ENCODE measurements around the gene TAS2R3.

DNA sequence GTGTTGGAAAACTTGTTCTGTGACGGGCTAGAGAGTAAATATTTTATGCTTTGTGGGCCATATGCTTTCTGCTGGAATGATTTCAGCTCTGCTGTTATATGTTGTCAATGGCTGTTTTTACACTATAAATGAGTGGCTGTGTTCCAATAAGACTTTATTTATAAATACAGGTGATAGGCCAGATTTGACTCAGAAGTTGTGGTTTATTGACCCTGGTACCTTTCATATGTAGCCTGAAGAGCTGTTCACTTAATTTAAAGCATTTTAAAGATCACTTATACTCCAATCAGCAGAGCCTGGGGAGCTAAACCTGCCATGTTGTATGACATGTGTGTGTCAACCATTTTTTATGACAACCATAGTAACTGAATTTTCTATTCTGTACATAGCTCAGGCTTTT lies 34.9 kb upstream of the TAS2R3 start:
- TF ChIP-seq PTBP1 (IDR thresholded peaks at IDR 0.05; ENCODE audit: low read depth, low read length) (no peak), IRF2 (CRISPR knock-in tag; IDR thresholded peaks at IDR 0.05) (no peak), RBFOX2 (IDR thresholded peaks at IDR 0.05; ENCODE audit: low read depth, low read length) (no peak)
- TF ChIP-seq, protein P1, sequence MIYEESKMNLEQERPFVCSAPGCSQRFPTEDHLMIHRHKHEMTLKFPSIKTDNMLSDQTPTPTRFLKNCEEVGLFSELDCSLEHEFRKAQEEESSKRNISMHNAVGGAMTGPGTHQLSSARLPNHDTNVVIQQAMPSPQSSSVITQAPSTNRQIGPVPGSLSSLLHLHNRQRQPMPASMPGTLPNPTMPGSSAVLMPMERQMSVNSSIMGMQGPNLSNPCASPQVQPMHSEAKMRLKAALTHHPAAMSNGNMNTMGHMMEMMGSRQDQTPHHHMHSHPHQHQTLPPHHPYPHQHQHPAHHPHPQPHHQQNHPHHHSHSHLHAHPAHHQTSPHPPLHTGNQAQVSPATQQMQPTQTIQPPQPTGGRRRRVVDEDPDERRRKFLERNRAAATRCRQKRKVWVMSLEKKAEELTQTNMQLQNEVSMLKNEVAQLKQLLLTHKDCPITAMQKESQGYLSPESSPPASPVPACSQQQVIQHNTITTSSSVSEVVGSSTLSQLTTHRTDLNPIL (CRISPR knock-in tag; IDR thresholded peaks at IDR 0.05), result no peak
- TF ChIP-seq, protein P2, sequence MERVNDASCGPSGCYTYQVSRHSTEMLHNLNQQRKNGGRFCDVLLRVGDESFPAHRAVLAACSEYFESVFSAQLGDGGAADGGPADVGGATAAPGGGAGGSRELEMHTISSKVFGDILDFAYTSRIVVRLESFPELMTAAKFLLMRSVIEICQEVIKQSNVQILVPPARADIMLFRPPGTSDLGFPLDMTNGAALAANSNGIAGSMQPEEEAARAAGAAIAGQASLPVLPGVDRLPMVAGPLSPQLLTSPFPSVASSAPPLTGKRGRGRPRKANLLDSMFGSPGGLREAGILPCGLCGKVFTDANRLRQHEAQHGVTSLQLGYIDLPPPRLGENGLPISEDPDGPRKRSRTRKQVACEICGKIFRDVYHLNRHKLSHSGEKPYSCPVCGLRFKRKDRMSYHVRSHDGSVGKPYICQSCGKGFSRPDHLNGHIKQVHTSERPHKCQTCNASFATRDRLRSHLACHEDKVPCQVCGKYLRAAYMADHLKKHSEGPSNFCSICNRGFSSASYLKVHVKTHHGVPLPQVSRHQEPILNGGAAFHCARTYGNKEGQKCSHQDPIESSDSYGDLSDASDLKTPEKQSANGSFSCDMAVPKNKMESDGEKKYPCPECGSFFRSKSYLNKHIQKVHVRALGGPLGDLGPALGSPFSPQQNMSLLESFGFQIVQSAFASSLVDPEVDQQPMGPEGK (CRISPR knock-in tag; IDR thresholded peaks at IDR 0.05; ENCODE audit: borderline replicate concordance), result no peak
